Fibroblast of mammary gland (primary cell): Measurements from ENCODE around the gene EEA1.

ENCODE experiments used
- DNase-seq: peaks from one replicate; pipeline ENCODE4 v3.0.0-alpha.2; 2010; ENCODE audit warnings: low read depth
- H3K4me3 ChIP-seq: 2 replicates; pipeline ENCODE4 v1.5.1; 2011; ENCODE audit warnings: low read depth, mild to moderate bottlenecking, low read length, moderate library complexity; ENCODE audit not compliant: control insufficient read depth
- TF ChIP-seq, protein P1 (sequence below): conservative IDR thresholded peaks from 2 replicates; pipeline ENCODE4 v1.5.1; 2011; ENCODE audit warnings: low read depth, low read length, inconsistent platforms; ENCODE audit not compliant: control insufficient read depth, insufficient read depth

Gene EEA1

GRCh38 chr12:92736605-92737004, 192.5 kb downstream of the EEA1 start:
- no peak overlapping the region for H3K4me3 ChIP-seq
- TF ChIP-seq, protein P1, sequence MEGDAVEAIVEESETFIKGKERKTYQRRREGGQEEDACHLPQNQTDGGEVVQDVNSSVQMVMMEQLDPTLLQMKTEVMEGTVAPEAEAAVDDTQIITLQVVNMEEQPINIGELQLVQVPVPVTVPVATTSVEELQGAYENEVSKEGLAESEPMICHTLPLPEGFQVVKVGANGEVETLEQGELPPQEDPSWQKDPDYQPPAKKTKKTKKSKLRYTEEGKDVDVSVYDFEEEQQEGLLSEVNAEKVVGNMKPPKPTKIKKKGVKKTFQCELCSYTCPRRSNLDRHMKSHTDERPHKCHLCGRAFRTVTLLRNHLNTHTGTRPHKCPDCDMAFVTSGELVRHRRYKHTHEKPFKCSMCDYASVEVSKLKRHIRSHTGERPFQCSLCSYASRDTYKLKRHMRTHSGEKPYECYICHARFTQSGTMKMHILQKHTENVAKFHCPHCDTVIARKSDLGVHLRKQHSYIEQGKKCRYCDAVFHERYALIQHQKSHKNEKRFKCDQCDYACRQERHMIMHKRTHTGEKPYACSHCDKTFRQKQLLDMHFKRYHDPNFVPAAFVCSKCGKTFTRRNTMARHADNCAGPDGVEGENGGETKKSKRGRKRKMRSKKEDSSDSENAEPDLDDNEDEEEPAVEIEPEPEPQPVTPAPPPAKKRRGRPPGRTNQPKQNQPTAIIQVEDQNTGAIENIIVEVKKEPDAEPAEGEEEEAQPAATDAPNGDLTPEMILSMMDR, result no peak
- DNase-seq, result no peak

DNA sequence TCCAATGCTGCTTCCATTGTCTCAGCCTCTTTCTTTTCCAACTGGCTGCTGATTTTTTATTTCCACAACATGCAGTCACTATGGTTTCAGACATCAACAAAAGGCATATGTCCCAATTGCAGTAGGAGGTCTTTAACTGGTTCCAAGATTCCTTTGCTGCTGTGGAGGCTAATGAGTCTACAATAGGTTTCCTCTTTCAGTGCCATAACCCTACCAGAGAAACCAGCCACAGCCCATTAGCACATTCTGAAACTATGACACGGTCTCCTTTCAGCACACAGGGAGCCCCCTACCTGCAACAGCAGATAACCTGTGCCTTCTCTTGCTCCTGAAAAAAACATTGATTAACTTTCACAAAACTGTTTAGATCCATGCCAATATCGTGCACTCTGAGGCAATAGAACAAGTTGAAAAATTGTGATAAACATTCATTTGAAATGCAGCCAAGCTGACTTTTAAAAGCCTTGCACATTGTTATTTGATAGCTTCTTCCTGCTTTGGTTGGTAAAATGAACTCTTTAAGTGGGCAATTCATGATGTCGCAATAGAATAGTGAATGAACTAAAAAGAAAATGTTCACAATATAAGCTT, 193.9 kb downstream of the EEA1 start:
- TF ChIP-seq, protein P1, result peak; percentile 20
- no peak overlapping the region for H3K4me3 ChIP-seq

GRCh38 chr12:92733661-92734060, 195.4 kb downstream of the EEA1 start:
- DNase-seq, result no peak
- TF ChIP-seq, protein P1, result no peak
- H3K4me3 ChIP-seq, result no peak overlapping the region

More for the DNA sequence above, 193.9 kb downstream of the EEA1 start:
- peak; percentile 92 for DNase-seq

GRCh38 chr12:92733181-92733580, 195.9 kb downstream of the EEA1 start:
- no peak for DNase-seq
- TF ChIP-seq, protein P1, result no peak
- no peak overlapping the region for H3K4me3 ChIP-seq

- no peak for DNase-seq
- TF ChIP-seq, protein P1, result no peak
- H3K4me3 ChIP-seq, result no peak overlapping the region
Observed at GRCh38 chr12:92732716-92733115, 196.4 kb downstream of the EEA1 start.

DNA sequence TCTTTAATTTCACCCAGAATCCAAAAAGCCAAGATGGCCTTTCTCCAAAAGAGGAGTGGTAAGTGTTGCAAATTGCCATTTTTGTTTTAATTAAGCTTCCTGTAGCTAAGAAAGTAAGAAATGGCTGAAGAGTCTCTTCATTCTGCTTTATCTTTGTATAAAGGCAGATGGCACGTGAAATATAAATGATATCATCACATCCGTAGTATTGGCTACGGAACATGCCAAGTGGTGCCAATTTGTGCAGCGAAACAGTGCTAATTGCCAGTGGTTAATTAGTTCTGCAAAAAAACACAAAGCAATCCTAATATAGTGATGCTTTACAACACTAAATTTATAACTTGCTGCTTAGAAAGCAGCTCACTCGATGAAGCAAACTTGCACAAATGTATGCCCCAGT, 196.9 kb downstream of the EEA1 start:
- H3K4me3 ChIP-seq, result no peak overlapping the region
- TF ChIP-seq, protein P1, result no peak
- no peak for DNase-seq

- DNase-seq, result no peak
- no peak overlapping the region for H3K4me3 ChIP-seq
- TF ChIP-seq, protein P1, result no peak
Observed at GRCh38 chr12:92730758-92731157, 198.3 kb downstream of the EEA1 start.
